Stimulated activated CD8-positive, alpha-beta memory T cell treated with anti-CD3 and anti-CD28 coated beads, Interleukin-2, amount 100 ng/mL, for 1 hour (primary cell): ENCODE results near the gene TMEM95.

ENCODE experiments used
- DNase-seq, 2 donors: peaks; one replicate each; pipeline ENCODE4 v3.0.0-alpha.2; 2020; ENCODE audit warnings: low read depth in 2 of 2

The TMEM95 gene

GRCh38 chr17:7374353-7374752 lies 19.4 kb downstream of the TMEM95 start:
- DNase-seq: no peak

- no peak for DNase-seq
Measured at GRCh38 chr17:7379134-7379533, 24.2 kb downstream of the TMEM95 start.

- DNase-seq: no peak
Measured at GRCh38 chr17:7380321-7380720, 25.4 kb downstream of the TMEM95 start.

GRCh38 chr17:7380855-7381683 lies 26.1 kb downstream of the TMEM95 start, which contains the start of gene TNK1:
TSS of gene TNK1 (plus strand) at chr17:7381089. CDS start at chr17:7382927, 1,838 bp downstream.
- DNase-seq: no peak

DNA sequence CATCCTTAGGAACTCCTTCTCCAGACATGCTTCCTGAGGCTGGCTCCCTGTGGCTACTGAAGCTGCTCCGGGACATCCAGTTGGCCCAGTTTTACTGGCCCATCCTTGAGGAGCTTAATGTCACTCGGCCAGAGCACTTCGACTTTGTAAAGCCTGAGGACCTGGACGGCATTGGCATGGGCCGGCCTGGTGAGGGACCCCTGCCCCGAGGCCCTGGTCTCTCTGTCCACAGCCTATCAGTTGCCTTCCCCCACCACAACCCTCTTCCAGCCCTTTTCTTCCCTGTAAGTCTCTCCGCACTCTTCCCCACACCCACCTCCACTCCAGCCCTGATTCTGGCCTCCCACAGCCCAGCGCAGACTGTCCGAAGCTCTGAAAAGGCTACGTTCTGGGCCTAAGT lies 27.9 kb downstream of the TMEM95 start:
- no peak for DNase-seq

DNA sequence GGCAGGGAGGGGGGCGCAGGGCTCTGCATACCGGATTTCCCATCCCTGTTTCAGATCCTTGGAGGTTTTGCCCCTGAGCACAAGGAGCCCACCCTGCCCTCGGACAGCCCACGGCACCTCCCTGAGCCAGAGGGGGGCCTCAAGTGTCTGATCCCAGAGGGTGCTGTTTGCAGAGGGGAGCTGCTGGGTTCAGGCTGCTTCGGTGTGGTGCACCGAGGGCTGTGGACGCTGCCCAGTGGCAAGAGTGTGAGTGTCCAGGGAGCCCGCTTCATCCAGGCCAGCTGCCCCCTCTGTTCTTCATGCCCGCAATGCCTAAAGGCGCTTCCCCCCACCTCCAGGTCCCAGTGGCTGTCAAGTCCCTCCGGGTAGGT lies 28.4 kb downstream of the TMEM95 start:
- no peak for DNase-seq

DNA sequence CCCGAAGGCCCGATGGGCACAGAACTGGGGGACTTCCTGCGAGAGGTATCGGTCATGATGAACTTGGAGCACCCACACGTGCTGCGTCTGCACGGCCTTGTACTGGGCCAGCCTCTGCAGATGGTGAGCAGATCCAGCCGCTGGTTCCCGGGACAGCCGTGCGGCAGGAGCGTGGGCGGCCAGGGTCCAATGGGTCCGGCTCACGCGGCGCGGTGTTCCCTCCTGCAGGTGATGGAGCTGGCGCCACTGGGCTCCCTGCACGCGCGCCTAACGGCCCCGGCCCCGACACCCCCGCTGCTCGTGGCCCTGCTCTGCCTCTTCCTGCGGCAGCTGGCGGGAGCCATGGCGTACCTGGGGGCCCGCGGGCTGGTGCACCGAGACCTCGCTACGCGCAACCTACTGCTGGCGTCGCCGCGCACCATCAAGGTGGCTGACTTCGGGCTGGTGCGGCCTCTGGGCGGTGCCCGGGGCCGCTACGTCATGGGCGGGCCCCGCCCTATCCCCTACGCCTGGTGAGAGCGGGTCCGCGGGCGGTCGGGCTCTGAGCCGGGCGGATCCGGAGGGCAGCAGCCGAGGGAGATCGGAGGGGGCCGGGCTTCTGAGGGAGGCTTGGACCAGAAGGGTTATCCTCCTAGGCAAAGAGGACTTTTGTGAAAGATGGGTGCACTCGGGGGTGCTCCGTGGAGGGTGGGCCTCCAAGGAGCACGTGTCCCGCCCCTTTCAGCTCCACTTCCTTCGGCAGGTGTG lies 29.0 kb downstream of the TMEM95 start:
- DNase-seq: peak; percentile 50 to 61

DNA sequence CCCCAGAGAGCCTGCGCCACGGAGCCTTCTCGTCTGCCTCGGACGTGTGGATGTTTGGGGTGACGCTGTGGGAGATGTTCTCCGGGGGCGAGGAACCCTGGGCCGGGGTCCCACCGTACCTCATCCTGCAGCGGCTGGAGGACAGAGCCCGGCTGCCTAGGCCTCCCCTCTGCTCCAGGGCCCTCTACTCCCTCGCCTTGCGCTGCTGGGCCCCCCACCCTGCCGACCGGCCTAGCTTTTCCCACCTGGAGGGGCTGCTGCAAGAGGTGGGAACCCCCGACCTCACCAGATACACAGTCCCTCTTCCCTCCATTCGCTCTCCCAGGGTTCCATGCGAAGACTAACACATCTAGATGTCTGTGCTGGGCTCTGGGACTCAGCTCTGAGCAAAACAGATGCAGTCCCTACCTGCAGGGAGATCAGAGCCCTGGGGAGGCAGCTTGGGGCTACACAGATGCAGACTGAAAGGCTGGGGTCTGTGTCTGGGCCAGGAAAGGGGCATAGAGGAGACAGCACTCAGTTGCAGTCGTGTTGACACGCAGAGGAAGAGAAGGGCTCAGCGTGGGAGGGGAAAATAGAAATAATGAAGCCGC lies 29.6 kb downstream of the TMEM95 start:
- DNase-seq: no peak

- DNase-seq: no peak
Measured at GRCh38 chr17:7388856-7389255, 33.9 kb downstream of the TMEM95 start.

- no peak for DNase-seq
Measured at GRCh38 chr17:7389924-7390910, 35.3 kb downstream of the TMEM95 start.

GRCh38 chr17:7391307-7391706 lies 36.4 kb downstream of the TMEM95 start:
- DNase-seq: no peak

GRCh38 chr17:7392696-7393612 lies 38.0 kb downstream of the TMEM95 start:
- no peak for DNase-seq

DNA sequence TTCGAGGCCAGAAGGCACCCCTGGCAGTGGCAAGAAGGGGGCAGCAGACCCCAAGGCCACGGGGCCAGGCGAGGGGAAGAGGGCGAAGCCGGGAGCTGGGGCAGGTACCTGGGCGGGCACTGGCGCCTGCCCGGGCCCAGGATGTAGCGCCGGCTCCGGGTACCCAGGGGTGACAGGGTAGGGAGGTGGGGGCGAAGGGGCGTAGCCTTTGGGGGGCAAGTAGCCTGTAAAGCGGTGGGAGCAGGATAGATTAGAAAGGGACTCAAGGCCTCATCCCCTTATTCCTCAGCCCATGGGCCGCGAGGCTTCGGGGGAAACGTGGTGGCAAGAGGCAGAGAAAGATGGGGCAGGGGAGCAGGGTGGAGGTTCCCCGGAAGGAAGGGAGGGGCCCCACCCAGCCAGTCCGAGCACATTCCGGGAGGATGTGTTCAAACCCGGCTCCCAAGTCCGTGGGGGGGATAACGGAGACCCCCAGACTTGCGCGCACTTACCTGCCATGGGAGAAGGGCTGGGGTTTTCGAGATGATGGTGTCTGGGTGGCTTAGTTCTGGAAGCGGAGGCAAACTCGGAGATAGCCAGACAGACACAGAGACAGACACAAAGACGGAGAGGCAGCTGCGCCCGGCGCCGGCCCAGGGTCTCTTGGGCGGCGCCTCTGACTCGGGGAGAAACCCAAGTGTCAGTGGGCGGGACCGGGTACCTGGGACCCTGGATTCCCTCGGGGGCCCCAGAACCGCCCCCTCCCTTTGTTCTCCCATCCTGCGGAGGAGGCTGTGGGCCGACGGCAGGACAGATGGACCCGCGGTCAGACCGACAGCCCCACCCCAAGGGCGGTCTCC lies 38.9 kb downstream of the TMEM95 start:
- peak in 1 of 2 donors; percentile 46 for DNase-seq

DNA sequence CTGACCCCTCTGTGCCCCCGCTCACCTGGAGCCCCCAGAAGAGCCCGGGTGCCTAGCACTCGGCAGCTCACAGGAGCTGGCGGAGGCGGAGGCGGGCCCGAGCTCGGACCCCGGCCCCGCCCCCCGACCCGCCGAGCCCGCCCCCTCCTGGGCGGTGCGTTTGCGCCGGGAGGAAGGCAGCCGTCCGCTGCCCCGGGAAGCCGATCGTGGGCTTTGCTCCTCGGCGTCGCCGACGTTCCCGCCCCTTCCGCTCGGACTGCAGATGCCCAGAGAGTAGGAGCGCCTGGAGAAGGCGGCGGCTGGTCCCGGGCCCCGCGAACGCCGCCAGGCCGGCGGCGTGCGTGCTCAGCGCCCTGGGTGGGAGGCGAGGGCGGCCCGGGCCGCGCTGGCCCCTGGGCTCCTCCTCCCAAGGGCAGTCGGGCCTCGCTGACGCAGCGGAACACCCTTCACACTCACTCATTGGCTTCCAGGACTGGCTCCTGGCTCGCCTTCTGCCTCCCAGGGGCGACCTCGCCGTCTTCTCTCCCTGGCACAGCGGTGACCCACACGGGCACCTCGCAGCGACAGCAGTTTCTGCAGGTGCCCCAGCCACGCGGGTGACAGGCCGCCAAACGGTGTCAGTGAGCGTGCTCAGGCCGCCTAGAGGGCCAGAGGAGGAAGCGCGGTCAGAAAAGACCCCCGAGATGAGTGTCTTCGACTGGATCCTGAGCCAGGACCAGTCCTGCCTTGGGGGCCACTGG lies 39.7 kb downstream of the TMEM95 start, which contains the start of gene PLSCR3:
TSS of gene PLSCR3 (minus strand) at position 74 of the 740 bp plus-strand sequence. CDS start 415 bp downstream, outside the sequence.
- DNase-seq: peak; percentile 70 to 74

DNA sequence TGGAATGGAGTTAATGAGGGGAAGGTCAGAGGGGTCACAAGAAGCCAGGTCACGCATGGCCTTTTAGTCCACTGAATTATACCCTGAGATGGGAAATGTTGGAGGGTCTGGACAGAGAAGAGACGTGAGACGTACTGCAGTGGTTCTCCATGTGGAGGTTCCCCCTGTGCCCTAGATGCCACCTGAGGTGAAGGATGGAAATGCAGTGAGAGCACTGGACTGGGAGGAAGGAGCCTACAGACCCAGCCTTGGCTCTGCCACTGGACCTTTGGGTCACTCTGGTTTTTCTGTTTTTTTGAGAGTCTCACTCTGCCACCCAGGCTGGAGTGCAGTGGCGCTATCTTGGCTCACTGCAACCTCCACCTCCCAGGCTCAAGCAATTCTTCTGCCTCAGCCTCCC lies 41.2 kb downstream of the TMEM95 start:
- DNase-seq: no peak

DNA sequence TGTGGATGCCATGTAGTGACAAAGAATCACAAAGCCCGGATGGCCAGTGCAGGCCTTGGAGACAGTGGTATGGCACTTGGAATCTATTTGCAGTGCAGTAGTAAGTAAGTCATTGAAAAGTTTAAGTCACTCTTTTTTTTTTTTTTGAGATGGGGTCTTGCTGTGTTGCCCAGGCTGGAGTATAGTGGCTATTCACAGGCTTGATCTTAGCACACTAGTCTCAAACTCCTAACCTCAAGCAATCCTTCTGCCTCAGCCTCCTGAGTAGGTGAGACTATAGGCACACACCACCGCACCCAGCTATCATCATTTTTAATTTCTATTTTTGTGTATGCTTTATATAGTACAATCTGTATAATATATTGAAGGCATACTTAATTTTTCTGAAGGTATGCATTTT lies 43.7 kb downstream of the TMEM95 start:
- DNase-seq: no peak

GRCh38 chr17:7403043-7403726 lies 48.2 kb downstream of the TMEM95 start:
- DNase-seq: no peak

DNA sequence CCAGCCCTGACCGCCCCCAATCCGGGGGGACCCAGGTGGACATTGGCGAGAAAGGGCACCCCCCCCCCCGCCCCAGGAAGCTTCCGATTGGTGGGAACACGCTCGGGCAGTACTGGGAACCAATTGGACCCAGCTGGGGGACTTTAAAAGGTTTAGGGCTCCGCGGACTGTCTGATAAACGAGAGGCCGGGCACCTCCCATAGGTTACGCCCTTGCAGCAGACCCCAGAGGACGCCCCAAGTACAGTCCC lies 48.7 kb downstream of the TMEM95 start:
- no peak for DNase-seq
